Measurements from ENCODE around the gene IDI2.

The IDI2 gene

GRCh38 chr10:1003884-1004670, 21.6 kb downstream of the IDI2 start:
- no peak for DNase-seq

- DNase-seq = no peak
These were observed 23.1 kb downstream of the IDI2 start for GRCh38 chr10:1002425-1003006.

- no peak for DNase-seq
These were observed 28.2 kb downstream of the IDI2 start for GRCh38 chr10:997266-998022.

- no peak for DNase-seq
These were observed 29.6 kb downstream of the IDI2 start for GRCh38 chr10:996031-996430.

GRCh38 chr10:995559-995926, 30.1 kb downstream of the IDI2 start:
- DNase-seq = no peak

GRCh38 chr10:994836-995558, 30.7 kb downstream of the IDI2 start:
- no peak for DNase-seq

- no peak for DNase-seq
These were observed 32.8 kb downstream of the IDI2 start for GRCh38 chr10:992871-993270.

- DNase-seq = no peak
These were observed 33.2 kb downstream of the IDI2 start for GRCh38 chr10:992467-992866.

- no peak for DNase-seq
These were observed 34.9 kb downstream of the IDI2 start for GRCh38 chr10:990808-991207.

GRCh38 chr10:988667-989545, 36.8 kb downstream of the IDI2 start:
- DNase-seq = peak; percentile 11

GRCh38 chr10:987870-988666, 37.6 kb downstream of the IDI2 start, which contains the start of gene GTPBP4:
GTPBP4 (plus strand) TSS chr10:988434; CDS start chr10:988480, 46 bp downstream.
- DNase-seq = peak; percentile 98

- peak; percentile 60 for DNase-seq
These were observed 38.1 kb downstream of the IDI2 start for GRCh38 chr10:987620-987869.

GRCh38 chr10:986881-987619, 38.6 kb downstream of the IDI2 start:
- peak; percentile 88 for DNase-seq

- DNase-seq = peak; percentile 57
These were observed 39.4 kb downstream of the IDI2 start for GRCh38 chr10:986137-986825.

- no peak for DNase-seq
These were observed 40.3 kb downstream of the IDI2 start for GRCh38 chr10:985361-985760.

GRCh38 chr10:983971-984655, 41.5 kb downstream of the IDI2 start:
- no peak for DNase-seq

GRCh38 chr10:983401-983800, 42.3 kb downstream of the IDI2 start:
- DNase-seq = no peak

GRCh38 chr10:980468-981093, 45.1 kb downstream of the IDI2 start:
- no peak for DNase-seq

GRCh38 chr10:978826-979421, 46.7 kb downstream of the IDI2 start:
- DNase-seq = peak; percentile 19
